HFFc6 (cell line): ENCODE data around the gene IGFL4. TPM values are rescaled to one million over a fixed set of nuclear protein-coding genes. Genes with fewer than 3 reads are reported as not detected.

Experiments used
- DNase-seq: peaks from one replicate; pipeline ENCODE4 v3.0.0-alpha.2; 2018
- H3K27ac Mint-ChIP-seq: 2 replicates; pipeline ENCODE4 v1.8.0; 2020; ENCODE audit warnings: mild to moderate bottlenecking, mixed read lengths
- H3K27me3 Mint-ChIP-seq: 2 replicates; pipeline ENCODE4 v1.8.0; 2021; ENCODE audit warnings: mild to moderate bottlenecking, moderate library complexity, mixed read lengths; ENCODE audit not compliant: insufficient read depth
- H3K36me3 Mint-ChIP-seq: 2 replicates; pipeline ENCODE4 v1.8.0; 2021; ENCODE audit warnings: low read depth, mixed read lengths
- H3K4me1 Mint-ChIP-seq: 2 replicates; pipeline ENCODE4 v1.8.0; 2020; ENCODE audit warnings: low read depth, mixed read lengths
- H3K4me3 Mint-ChIP-seq: 2 replicates; pipeline ENCODE4 v1.8.0; 2020; ENCODE audit warnings: mild to moderate bottlenecking, moderate library complexity, mixed read lengths
- H3K9me3 Mint-ChIP-seq: 2 replicates; pipeline ENCODE4 v1.8.0; 2020; ENCODE audit warnings: mild to moderate bottlenecking, mixed read lengths
- total RNA-seq, 6 experiments: library from RNA; stranded (reverse); fragmentation: NEBNext Ultra II Directional; extraction: Animal tissue kit (Norgen Biotek cat#: 25700); gene quantifications; 2 replicates in 1 of 6; 3 replicates in 5 of 6; pipeline ENCODE4 v1.2.3, GENCODE V29; 2021
- TF ChIP-seq, protein P1 (sequence below): fragments of 200-600 bp; sonication (generic); IDR thresholded peaks from 2 replicates; pipeline ENCODE4 v1.5.0; 2021; ENCODE audit warnings: antibody characterized with exemption, mild to moderate bottlenecking

IGFL4 gene
- total RNA-seq, 6 experiments from 2014 or later = not detected

DNA sequence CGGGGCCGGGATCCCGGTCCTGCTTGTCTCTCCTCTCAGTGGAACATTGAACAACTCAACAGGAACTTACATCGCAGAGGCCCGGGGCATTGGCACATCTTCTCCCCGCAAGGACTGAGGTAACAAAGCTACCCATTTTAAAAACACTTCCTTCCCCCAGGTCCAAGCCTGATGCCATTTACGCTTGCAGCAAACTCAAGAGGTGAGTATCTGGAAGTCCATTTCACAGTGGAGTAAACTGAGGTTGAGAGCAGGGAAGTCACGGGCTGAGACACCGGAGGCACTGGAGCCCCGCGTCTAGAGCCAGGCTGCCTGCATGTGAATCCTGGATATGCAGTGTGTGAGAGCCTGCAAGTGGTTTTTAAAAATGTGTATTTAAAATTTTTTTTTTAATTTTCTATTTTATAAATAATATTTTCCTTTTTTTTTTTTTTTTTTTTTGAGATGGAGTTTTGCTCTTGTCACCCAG, 17.5 kb downstream of the IGFL4 start:
- TF ChIP-seq, protein P1, sequence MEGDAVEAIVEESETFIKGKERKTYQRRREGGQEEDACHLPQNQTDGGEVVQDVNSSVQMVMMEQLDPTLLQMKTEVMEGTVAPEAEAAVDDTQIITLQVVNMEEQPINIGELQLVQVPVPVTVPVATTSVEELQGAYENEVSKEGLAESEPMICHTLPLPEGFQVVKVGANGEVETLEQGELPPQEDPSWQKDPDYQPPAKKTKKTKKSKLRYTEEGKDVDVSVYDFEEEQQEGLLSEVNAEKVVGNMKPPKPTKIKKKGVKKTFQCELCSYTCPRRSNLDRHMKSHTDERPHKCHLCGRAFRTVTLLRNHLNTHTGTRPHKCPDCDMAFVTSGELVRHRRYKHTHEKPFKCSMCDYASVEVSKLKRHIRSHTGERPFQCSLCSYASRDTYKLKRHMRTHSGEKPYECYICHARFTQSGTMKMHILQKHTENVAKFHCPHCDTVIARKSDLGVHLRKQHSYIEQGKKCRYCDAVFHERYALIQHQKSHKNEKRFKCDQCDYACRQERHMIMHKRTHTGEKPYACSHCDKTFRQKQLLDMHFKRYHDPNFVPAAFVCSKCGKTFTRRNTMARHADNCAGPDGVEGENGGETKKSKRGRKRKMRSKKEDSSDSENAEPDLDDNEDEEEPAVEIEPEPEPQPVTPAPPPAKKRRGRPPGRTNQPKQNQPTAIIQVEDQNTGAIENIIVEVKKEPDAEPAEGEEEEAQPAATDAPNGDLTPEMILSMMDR = no peak
- H3K36me3 Mint-ChIP-seq = no peaks in the 10 kb centered on the region
- H3K27me3 Mint-ChIP-seq = peaks cover 16% of the 10 kb centered on the region; the same call in 1 of the 2 replicates

GRCh38 chr19:46022431-46023310, 18.1 kb downstream of the IGFL4 start, which contains the start of gene PGLYRP1:
Gene PGLYRP1 (minus strand): TSS chr19:46023053. CDS start chr19:46023021, 32 bp downstream.
- TF ChIP-seq, protein P1 = no peak
- H3K27ac Mint-ChIP-seq = no peak within 1 kb of the TSS
- peaks cover 16% of the 10 kb centered on the region; the same call in 1 of the 2 replicates for H3K27me3 Mint-ChIP-seq
- H3K9me3 Mint-ChIP-seq = no peaks in the 10 kb centered on the region
- H3K4me3 Mint-ChIP-seq = no peak within 1 kb of the TSS
- peaks cover 8% of the 10 kb centered on the region; the same call in 1 of the 2 replicates for H3K4me1 Mint-ChIP-seq
- no peak for DNase-seq
- no peaks in the 10 kb centered on the region for H3K36me3 Mint-ChIP-seq

More for the DNA sequence above, 17.5 kb downstream of the IGFL4 start:
- no peaks in the 10 kb centered on the region for H3K9me3 Mint-ChIP-seq
- H3K4me3 Mint-ChIP-seq = no peak overlapping the region
- DNase-seq = no peak
- H3K27ac Mint-ChIP-seq = no peak overlapping the region
- H3K4me1 Mint-ChIP-seq = peaks cover 8% of the 10 kb centered on the region; the same call in 1 of the 2 replicates

GRCh38 chr19:46022061-46022430, 18.8 kb downstream of the IGFL4 start:
- peaks cover 16% of the 10 kb centered on the region; the same call in 1 of the 2 replicates for H3K27me3 Mint-ChIP-seq
- H3K36me3 Mint-ChIP-seq = no peaks in the 10 kb centered on the region
- H3K27ac Mint-ChIP-seq = no peak overlapping the region
- no peaks in the 10 kb centered on the region for H3K9me3 Mint-ChIP-seq
- H3K4me3 Mint-ChIP-seq = no peak overlapping the region
- TF ChIP-seq, protein P1 = no peak
- no peak for DNase-seq
- peaks cover 8% of the 10 kb centered on the region; the same call in 1 of the 2 replicates for H3K4me1 Mint-ChIP-seq

GRCh38 chr19:46021531-46022041, 19.2 kb downstream of the IGFL4 start:
- Mint-ChIP-seq H3K9me3 (no peaks in the 10 kb centered on the region), H3K27ac (no peak overlapping the region), H3K4me3 (no peak overlapping the region), H3K27me3 (peaks cover 15% of the 10 kb centered on the region; the same call in 1 of the 2 replicates), H3K4me1 (peaks cover 9% of the 10 kb centered on the region), H3K36me3 (no peaks in the 10 kb centered on the region)
- TF ChIP-seq, protein P1 = no peak
- no peak for DNase-seq

DNA sequence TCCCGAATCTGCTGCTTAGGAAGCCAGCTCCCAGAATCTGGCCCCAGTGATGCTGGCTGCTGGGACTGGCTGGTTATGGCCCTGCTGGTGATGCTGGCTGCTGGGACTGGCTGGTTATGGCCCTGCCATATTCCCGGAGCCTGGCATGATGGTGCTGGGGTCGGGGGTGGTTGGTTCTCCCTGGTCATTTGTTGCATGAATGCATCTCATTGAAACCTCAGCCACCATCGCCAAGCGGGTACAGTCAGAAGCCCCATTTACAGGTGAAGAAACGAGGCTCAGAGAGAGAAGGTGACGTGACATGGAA, 20.0 kb downstream of the IGFL4 start:
- H3K36me3 Mint-ChIP-seq = no peaks in the 10 kb centered on the region
- DNase-seq = no peak

More for the DNA sequence above, 20.0 kb downstream of the IGFL4 start:
- Mint-ChIP-seq H3K9me3 (no peaks in the 10 kb centered on the region), H3K4me3 (no peak overlapping the region), H3K27me3 (peaks cover 13% of the 10 kb centered on the region; the same call in 1 of the 2 replicates), H3K27ac (no peak overlapping the region), H3K4me1 (peaks cover 15% of the 10 kb centered on the region)
- TF ChIP-seq, protein P1 = no peak
